IMR-90 (cell line): ENCODE measurements around the gene KAZALD1.

Experiments used
- MAFK ChIP-seq: IDR thresholded peaks from 2 replicates; pipeline ENCODE4 v1.6.1; 2012; ENCODE audit warnings: low read depth, low read length, improper control_type of control experiment
- POLR2A ChIP-seq: IDR thresholded peaks from 2 replicates; pipeline ENCODE4 v1.6.1; 2012; ENCODE audit warnings: mild to moderate bottlenecking, low read depth, low read length
- RAD21 ChIP-seq: IDR thresholded peaks from 2 replicates; pipeline ENCODE4 v1.6.1; 2012; ENCODE audit warnings: low read length, improper control_type of control experiment
- RFX5 ChIP-seq: IDR thresholded peaks from 2 replicates; pipeline ENCODE4 v1.8.0; 2012; ENCODE audit warnings: low read depth, mild to moderate bottlenecking, low read length, moderate library complexity
- TF ChIP-seq, protein P1 (sequence below): conservative IDR thresholded peaks from 2 replicates; pipeline ENCODE4 v1.5.1; 2012; ENCODE audit warnings: mild to moderate bottlenecking, low read depth, low read length, improper control_type of control experiment
- TF ChIP-seq, protein P2 (sequence below): fragments of 150-350 bp; IDR thresholded peaks from 2 replicates; pipeline ENCODE4 v1.6.1; 2017; ENCODE audit warnings: mild to moderate bottlenecking, antibody characterized with exemption, low read length, low read depth

DNA sequence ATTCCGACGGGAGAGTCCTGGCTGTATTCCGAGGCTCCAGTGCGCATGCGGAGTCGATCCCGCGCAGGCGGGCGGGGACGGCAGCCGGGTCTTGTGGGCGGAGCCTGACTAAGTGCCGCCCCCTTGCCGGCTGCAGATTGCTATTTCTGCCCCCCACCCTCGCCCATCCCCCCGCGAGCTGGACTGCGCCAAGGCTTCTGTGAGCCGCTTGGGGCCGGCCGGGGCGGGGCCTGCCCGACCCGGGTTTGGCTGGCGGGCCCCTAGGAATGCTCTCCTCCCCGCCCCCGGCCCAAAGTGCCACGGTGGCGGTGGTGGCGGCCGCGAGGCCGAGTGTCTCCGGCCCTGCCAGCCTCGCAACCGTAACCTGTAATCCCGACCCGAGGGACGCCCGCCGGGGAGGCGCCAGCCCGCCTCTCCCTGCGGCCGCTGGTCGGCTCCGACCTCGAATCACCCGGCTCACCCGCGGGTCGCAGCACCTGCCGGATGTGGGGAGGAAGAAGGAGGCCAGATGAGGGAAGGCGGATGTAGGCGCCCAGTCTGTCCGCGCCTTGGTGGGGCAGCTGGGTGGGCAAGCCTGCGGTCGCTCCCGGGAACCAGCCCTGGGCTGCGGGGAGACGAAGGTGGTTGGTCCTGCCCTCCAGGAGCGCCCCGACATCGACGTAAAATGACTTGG is 702 bp upstream of the KAZALD1 start:
- peak; percentile 82 for TF ChIP-seq POLR2A
- TF ChIP-seq, protein P1, sequence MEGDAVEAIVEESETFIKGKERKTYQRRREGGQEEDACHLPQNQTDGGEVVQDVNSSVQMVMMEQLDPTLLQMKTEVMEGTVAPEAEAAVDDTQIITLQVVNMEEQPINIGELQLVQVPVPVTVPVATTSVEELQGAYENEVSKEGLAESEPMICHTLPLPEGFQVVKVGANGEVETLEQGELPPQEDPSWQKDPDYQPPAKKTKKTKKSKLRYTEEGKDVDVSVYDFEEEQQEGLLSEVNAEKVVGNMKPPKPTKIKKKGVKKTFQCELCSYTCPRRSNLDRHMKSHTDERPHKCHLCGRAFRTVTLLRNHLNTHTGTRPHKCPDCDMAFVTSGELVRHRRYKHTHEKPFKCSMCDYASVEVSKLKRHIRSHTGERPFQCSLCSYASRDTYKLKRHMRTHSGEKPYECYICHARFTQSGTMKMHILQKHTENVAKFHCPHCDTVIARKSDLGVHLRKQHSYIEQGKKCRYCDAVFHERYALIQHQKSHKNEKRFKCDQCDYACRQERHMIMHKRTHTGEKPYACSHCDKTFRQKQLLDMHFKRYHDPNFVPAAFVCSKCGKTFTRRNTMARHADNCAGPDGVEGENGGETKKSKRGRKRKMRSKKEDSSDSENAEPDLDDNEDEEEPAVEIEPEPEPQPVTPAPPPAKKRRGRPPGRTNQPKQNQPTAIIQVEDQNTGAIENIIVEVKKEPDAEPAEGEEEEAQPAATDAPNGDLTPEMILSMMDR = no peak
- TF ChIP-seq MAFK = no peak
- no peak for TF ChIP-seq RFX5
- TF ChIP-seq, protein P2, sequence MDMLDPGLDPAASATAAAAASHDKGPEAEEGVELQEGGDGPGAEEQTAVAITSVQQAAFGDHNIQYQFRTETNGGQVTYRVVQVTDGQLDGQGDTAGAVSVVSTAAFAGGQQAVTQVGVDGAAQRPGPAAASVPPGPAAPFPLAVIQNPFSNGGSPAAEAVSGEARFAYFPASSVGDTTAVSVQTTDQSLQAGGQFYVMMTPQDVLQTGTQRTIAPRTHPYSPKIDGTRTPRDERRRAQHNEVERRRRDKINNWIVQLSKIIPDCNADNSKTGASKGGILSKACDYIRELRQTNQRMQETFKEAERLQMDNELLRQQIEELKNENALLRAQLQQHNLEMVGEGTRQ = no peak
- no peak for TF ChIP-seq RAD21
